ENCODE measurements around the gene COL9A3.

The COL9A3 gene

DNA sequence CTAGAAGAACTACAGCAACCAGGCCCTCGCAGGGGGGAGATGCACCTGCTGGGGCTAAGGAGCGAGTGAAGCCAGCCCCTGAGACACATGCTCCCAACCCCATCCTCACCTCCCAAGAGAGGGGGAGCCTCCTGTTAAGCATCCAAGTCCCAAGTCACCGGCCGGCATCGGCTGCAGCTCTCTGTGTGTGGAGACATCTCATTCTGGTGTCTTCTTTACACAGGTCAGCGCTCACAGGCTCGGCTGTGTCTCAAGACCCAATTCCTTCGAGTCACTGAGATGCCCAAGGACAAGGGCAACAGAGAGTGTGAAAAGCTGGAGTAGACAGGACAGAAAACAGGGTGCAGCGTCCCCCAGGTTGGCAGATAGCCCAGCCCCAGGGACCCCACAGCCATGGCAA is 41.6 kb upstream of the COL9A3 start:
- H3K4me3 ChIP-seq (ENCODE audit: low read depth, low read length) = no peak overlapping the region
- TF ChIP-seq, protein P1, sequence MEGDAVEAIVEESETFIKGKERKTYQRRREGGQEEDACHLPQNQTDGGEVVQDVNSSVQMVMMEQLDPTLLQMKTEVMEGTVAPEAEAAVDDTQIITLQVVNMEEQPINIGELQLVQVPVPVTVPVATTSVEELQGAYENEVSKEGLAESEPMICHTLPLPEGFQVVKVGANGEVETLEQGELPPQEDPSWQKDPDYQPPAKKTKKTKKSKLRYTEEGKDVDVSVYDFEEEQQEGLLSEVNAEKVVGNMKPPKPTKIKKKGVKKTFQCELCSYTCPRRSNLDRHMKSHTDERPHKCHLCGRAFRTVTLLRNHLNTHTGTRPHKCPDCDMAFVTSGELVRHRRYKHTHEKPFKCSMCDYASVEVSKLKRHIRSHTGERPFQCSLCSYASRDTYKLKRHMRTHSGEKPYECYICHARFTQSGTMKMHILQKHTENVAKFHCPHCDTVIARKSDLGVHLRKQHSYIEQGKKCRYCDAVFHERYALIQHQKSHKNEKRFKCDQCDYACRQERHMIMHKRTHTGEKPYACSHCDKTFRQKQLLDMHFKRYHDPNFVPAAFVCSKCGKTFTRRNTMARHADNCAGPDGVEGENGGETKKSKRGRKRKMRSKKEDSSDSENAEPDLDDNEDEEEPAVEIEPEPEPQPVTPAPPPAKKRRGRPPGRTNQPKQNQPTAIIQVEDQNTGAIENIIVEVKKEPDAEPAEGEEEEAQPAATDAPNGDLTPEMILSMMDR (IDR thresholded peaks at IDR 0.05; ENCODE audit: low read depth, low read length) = no peak

DNA sequence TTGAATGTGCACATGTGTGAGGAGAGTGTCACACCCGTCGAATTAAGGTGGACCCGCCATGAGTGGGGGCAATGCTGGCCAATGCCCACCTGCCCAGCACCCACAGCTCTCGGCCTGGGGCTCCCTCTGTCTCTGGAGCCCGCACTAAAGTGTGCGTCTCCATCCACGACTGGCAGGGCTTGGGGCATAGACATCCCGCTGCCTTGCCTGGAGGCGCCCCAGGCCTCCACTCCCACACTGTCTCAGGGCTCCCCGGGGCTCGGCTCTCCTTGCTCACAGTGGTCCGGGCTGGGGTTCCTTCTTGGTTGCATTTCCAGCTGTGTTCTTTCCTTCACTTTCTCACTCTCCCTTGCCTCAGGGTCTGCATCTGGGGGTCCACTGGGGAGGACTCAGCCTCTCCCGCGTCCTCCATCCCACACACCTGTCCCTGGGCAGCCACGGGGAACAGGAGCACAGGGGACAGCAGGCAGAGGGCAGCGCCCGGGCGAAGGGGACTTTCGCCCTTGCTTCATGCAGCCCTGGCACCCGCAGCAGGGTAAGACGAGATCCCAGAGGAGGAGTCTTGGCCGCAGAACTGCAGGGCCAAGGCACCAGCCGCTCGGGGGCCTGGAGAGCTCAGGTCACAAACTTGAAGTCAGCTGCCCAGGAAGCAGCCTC is 40.7 kb upstream of the COL9A3 start:
- TF ChIP-seq, protein P1 (IDR thresholded peaks at IDR 0.05; ENCODE audit: low read depth, low read length) = no peak
- no peak overlapping the region for H3K4me3 ChIP-seq (ENCODE audit: low read depth, low read length)

DNA sequence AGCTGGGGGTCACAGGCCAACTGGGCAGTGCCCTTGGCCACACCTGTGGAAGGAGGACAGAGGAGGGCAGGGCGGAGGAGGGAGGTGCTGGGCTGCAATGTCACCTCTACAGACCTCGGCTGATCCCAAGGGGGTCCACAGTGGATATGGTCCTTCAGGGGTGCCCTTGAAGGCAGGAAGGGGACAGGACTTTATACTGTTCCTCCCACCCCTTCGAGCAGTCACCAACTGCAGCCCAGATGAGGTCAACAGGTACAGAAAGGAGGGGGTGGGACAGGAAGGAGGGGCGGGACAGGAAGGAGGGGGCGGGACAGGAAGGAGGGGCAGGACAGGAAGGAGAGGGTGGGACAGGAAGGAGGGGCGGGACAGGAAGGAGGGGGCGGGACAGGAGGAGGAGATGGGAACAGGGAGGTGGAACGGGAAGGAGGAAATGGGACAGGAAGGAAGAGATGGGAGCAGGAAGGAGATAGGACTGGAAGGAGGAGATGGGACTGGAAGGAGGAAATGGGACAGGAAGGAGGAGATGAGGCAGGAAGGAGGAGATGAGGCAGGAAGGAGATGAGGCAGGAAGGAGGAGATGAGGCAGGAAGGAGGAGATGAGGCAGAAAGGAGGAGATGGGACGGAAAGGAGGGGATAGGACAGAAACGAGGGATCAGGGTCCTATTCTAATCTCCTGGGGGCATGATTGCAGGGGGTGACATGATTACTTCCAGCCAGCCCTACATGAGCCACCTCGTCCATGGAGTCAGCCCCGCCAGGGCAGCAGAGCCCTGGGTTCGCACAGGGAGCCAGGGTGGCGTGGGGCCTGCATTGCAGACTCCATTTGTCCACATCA is 39.9 kb upstream of the COL9A3 start:
- TF ChIP-seq, protein P1 (IDR thresholded peaks at IDR 0.05; ENCODE audit: low read depth, low read length) = no peak
- no peak overlapping the region for H3K4me3 ChIP-seq (ENCODE audit: low read depth, low read length)

DNA sequence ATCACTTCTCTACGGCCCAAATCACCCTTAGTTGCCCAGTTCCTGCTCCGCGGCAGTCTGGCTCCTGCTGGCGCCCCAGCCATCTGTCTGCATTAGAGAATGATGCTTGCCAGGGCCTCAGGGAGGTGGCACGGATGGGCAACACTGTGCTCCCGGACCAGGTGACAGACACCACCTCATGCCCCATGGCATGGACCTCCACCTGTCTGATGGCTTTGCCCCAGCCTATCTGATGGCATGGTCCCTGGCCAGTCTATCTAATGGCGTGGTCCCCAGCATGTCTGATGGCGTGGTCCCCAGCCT is 39.4 kb upstream of the COL9A3 start:
- H3K4me3 ChIP-seq (ENCODE audit: low read depth, low read length) = no peak overlapping the region
- TF ChIP-seq, protein P1 (IDR thresholded peaks at IDR 0.05; ENCODE audit: low read depth, low read length) = no peak

DNA sequence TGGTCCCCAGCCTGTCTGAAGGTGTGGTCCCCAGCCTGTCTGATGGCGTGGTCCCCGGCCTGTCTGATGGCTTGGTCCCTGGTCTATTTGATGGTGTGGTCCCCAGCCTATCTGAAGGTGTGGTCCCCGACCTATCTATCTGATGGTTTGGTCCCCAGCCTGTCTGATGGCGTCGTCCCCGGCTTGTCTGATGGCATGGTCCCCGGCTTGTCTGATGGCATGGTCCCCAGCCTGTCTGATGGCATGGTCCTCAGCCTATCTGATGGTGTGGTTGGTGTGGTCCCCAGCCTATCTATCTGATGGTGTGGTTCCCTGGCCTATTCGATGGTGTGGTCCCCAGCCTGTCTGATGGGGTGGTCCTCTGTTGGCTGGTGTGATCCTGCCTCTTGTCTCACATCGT is 38.8 kb upstream of the COL9A3 start:
- H3K4me3 ChIP-seq (ENCODE audit: low read depth, low read length) = no peak overlapping the region
- TF ChIP-seq, protein P1 (IDR thresholded peaks at IDR 0.05; ENCODE audit: low read depth, low read length) = no peak

DNA sequence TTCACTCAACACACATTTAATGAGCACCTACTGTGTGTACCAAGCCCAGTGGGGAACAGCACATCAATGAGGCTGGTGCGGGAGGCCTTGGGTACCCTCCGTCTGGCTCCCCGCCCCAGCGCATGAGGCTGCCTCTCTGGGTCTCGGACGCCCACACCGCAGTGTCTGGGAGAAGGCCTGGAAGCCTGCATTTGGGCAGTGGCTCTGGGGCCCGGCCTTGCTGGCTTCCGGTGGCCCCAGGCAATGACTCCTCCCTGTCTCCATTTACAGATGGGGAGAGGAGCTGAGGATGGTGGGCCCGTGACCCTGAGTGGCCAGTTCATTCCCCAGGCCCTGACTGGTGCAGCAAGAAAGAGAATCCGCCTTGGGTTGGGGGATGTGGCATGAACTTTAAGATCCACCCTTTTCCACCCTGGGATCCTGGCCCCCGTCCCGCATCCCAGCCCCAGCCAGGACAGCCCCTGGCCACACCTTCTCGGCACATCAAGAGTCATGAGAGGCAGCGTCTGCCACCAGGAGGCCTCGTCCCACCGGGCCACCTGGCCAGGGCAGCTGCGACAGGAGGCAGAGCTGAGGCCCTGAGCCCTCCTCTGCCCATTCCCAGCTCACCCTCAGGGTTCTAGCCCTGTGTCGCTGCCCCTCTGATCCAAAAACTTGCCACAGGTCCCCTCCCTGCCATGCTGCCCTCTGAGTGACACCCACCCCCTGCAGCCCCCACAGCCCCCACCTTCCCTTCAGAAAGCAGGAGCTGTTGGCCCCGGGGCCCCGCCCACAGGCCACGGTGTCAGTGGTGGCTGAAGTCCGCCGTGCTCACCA is 38.0 kb upstream of the COL9A3 start:
- H3K4me3 ChIP-seq (ENCODE audit: low read depth, low read length) = no peak overlapping the region
- TF ChIP-seq, protein P1 (IDR thresholded peaks at IDR 0.05; ENCODE audit: low read depth, low read length) = no peak

DNA sequence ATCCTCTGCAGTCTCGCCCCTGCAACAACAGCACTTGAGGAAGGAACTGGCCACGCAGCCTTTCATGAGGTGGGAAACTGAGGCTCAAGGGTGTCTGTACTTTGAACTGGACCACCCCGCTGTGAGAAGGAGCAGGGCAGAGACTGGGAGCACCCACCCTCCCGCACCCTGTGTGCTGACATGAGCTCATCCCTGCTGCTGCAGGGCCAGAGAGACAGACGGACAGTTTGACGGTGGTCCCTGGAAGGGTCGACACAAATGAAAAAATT is 37.5 kb upstream of the COL9A3 start:
- TF ChIP-seq, protein P1 (IDR thresholded peaks at IDR 0.05; ENCODE audit: low read depth, low read length) = no peak
- H3K4me3 ChIP-seq (ENCODE audit: low read depth, low read length) = no peak overlapping the region
